ENCODE results near the gene PTX4.

The PTX4 gene

DNA sequence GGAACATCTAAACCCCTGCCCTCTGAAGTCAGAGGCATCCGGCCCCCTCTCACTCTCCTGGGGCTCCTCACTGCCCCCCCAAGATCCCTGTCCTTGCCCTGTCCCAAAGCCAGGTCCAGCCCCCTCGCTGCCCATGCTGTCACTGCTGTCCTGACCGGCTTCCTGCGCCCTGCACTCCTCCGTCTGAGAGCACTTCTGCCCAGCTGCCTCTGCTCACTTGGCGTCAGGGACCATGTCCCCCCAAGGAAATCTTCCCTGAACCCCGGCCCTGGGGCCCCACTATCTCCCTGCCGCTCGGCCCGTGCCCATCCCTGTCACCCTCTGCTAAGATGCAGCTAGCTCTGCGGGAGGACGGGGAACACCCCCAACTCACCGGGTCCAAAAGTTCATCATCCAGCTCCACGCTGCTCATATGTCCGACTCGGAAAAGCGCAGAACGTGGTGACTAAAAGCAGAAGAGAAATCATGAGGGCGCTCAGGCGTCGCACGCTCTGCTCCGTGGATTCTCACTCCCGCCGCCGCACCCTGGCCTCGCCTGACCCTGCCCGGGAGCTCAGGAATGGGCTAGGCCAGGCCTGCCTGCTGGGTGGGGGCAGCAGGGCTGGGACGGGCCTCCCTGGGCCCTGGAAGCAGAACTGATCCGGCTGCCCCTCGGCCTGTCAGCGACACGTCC lies 23.7 kb downstream of the PTX4 start:
- no peak for TF ChIP-seq CTCF (IDR thresholded peaks at IDR 0.05; ENCODE audit: low read depth, low read length, missing control alignments)
- no peak for DNase-seq (ENCODE audit: low read depth)
- no peak overlapping the region for H3K4me3 ChIP-seq (ENCODE audit: low read depth, low read length)

- no peak for DNase-seq (ENCODE audit: low read depth)
- H3K4me3 ChIP-seq (ENCODE audit: low read depth, low read length), result no peak overlapping the region
- no peak for TF ChIP-seq CTCF (IDR thresholded peaks at IDR 0.05; ENCODE audit: low read depth, low read length, missing control alignments)
Observed at GRCh38 chr16:1464196-1464893, 24.4 kb downstream of the PTX4 start.

DNA sequence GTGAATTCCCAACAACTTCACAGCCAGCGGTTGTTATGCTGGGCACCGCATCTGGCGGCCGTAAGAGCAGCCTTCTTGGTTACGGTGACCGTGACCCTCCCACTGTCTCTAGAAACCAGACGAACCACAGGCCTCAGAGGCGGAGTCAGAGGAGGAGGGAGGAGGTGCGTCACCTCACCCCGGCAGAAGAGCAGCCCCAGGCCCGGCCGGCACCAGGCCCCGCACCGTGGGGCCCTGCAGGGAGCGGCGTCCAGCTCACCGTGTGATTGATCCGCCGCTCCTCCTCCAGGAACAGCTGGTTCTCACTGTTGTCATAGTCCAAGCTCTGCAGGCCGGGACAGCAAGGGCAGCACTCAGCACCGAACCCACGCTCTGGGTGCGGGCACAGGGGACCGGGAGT lies 27.6 kb downstream of the PTX4 start:
- no peak for TF ChIP-seq CTCF (IDR thresholded peaks at IDR 0.05; ENCODE audit: low read depth, low read length, missing control alignments)
- no peak overlapping the region for H3K4me3 ChIP-seq (ENCODE audit: low read depth, low read length)
- no peak for DNase-seq (ENCODE audit: low read depth)

DNA sequence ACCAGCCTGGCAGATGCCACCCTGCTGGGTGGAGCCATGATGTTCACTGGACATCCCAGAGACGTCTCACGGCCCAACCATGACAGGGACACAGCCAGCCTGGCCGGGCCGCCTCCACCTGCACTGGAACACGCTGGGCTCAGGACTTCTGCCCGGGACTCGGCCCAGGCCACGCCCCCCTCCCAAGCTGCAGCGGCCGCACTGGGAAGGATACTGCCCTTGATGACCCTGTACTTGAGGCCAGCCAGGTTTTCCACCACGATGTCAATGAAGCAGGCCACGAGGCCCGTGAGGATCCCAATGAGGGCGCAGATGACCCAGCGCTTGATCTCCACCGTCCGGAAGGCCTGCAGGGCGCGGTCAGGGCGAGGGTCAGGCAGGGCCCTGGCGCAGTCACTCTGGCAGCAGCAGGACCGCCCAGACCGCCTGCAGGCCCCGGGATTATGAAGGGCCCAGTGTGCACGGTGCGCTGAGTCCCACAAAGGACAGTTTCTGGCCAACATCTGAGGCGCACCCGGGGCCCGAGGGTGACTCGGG lies 28.1 kb downstream of the PTX4 start:
- no peak for DNase-seq (ENCODE audit: low read depth)
- TF ChIP-seq CTCF (IDR thresholded peaks at IDR 0.05; ENCODE audit: low read depth, low read length, missing control alignments), result no peak

GRCh38 chr16:1459967-1460366 lies 28.8 kb downstream of the PTX4 start:
- TF ChIP-seq CTCF (IDR thresholded peaks at IDR 0.05; ENCODE audit: low read depth, low read length, missing control alignments), result no peak
- H3K4me3 ChIP-seq (ENCODE audit: low read depth, low read length), result no peak overlapping the region
- no peak for DNase-seq (ENCODE audit: low read depth)

More for the DNA sequence above, 28.1 kb downstream of the PTX4 start:
- no peak overlapping the region for H3K4me3 ChIP-seq (ENCODE audit: low read depth, low read length)

- DNase-seq (ENCODE audit: low read depth), result no peak
- TF ChIP-seq CTCF (IDR thresholded peaks at IDR 0.05; ENCODE audit: low read depth, low read length, missing control alignments), result no peak
- H3K4me3 ChIP-seq (ENCODE audit: low read depth, low read length), result no peak overlapping the region
Observed at GRCh38 chr16:1458977-1459341, 29.8 kb downstream of the PTX4 start.
